Ovary (tissue), 3 donors: ENCODE results near the gene PLEKHN1.

ENCODE experiments used
- CTCF ChIP-seq, 3 donors: fragments of 450-650 bp in 2 of 3; fragments of 200-600 bp in 1 of 3; IDR thresholded peaks; one replicate each; pipeline versions ENCODE4 v1.5.1 to v1.8.0; 2016 to 2022; ENCODE audit warnings: antibody characterized with exemption in 3 of 3, mild to moderate bottlenecking in 1 of 3
- EP300 ChIP-seq: sonication (generic); formaldehyde crosslinking; IDR thresholded peaks from one replicate; pipeline ENCODE4 v1.6.1; 2017; ENCODE audit warnings: antibody characterized with exemption
- POLR2A ChIP-seq: fragments of 450-650 bp; IDR thresholded peaks from one replicate; pipeline ENCODE4 v1.6.1; 2017; ENCODE audit warnings: antibody characterized with exemption, mild to moderate bottlenecking, moderate library complexity
- donor health status: DM: no; HTN: no; CAD: no.

- TF ChIP-seq POLR2A (no peak), CTCF (IDR thresholded peaks at IDR 0.05) (no peak), EP300 (no peak)
Measured at GRCh38 chr1:917076-917459, 49.2 kb upstream of the PLEKHN1 start.
